ENCODE measurements around the gene MYO3B. TPM values are rescaled to one million over a fixed set of nuclear protein-coding genes. Genes with fewer than 3 reads are reported as not detected.

Gene MYO3B
- total RNA-seq, 1 donor, result under 0.01 TPM

DNA sequence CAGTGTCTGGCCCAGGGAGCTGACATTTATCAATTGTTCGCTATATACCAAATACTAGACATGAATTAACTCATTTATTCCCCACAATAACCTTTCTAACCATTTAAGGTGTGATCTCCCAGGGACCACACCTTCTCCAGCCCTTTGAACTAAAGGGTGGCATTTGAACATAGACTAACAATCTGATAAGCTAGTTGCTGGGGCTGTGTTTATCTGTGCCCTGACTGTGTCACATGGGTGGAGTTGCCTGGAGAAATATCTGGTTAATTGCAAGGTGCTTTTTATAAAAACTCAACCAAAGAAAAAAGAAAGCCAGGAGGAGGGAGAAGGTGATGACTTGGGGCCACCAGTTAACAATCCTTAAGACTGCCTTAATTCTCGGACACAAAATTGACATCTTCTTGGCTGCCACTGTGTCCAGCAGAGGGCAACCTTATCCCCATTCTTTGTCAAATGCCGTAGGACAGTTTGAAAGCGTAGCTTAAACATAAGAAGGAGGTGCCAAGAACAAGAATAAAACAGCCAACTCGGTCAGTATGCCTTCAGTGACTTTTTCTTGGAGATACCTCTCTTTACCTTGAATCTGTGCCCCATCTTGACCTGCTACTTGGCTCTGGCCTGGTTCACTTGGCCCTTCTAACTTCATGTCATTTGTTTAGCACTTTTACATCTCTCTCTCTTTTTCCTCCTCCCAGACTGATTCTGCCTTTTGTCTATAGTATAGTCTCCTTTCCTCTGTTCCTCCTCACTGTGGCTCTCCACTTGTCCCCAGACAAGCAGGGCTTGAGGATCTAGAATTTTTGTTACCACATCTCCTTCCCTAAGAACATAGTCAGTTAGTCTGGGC lies 183.4 kb downstream of the MYO3B start:
- peak in 2 of 3 donors; percentile 68 to 88 for DNase-seq (ENCODE audit: low read depth in 2 of 3, low spot score in 2 of 3)

DNA sequence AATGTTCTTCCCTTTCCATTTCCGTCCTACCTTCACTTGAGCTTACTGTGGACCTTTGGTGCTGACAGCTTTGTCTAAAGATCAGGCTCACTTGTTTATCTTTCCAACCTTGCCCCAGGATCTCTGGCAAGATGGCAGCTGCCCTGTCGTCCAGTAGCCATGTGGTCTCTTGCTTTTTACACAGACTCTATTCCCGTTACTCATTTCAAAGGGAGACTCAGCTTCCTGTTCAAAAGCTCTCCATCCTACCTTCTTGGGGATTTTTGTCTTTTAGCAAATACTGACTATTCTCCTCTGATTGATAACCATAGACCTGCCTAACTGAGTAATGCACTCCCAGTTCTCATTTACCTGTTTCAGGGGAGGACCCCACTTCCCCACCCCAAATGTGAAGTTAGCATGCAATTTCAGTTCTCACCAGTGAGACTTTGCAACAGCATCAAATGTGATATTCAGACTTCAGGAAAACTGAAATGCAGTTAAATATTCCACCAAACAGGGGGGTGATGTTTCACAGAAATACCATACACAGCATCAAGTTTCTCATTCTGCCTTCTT lies 184.4 kb downstream of the MYO3B start:
- DNase-seq (ENCODE audit: low read depth in 2 of 3, low spot score in 2 of 3), result no peak

DNA sequence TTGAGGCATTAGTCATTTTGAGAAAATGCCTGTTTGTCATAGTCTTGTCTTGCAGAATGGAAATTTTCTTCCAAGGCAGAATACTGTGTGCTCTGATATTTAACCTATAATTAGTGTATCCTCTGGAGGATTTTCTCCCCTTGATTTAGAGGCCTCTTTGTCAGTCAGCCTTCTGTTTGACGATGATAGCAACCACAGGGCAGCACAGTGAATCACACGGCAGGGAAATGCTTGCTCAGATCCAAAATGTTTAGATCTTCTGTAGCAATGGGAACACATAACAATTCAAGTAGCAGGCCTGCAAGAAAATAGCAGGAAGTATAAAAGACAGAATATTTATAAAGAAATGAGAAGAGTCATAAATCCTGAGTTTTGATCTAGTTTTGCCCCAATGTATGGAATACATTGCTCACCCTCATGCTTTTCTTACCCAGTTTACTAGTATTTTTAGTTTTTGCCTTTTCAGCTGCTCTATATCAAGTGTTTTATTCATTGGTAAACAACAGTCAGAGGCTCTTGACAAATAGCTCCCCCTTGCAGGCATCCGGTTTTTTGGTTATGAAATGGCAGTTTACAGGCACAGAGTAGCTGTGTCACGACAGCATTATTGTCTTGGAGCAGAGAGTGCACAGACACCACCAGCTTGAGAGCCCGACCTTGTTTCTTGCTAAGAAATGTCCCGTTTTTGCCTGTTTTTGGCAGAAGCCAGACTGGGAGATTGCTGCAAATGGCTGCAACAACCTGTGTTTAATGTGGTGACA lies 185.1 kb downstream of the MYO3B start:
- DNase-seq (ENCODE audit: low read depth in 2 of 3, low spot score in 2 of 3), result peak in 2 of 3 donors; percentile 78 to 83

DNA sequence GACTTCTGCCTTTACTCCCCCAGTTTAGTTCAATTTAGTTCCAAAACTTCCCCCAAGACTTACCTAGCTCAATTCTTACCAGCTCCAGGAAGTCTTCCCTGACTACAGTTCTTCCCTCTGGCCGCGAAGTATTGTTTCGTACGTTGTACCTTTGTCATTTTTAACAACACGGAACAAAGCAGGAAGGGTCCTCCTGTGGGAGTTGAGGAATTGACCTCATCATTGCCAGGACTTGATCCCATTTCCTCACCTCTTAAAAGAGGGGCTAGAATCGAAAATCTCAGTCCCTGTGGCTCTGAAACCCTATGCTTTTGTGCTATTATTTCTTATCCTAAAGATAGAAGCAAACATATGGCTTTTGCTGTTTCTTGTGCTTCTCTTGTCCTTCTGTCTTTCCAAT lies 187.1 kb downstream of the MYO3B start:
- DNase-seq (ENCODE audit: low read depth in 2 of 3, low spot score in 2 of 3), result no peak

DNA sequence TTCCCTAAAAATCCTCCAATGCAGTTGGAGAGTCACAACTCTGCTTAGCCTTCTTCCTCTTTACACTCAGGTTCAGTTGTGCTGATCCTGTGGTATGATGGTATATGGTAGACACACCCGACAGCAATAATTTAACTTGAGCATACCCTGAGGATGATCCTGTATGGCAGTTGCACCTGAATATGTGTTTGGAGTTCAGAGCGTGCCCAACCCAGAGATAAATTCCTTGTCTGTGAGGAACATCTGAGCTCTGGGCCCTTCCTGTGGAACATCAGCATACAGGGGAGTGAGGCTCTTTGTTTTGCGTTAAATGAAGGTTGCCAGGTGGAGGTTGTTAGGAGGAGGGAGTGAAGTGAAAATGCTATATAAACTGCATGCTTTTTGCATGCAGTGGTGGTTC lies 187.7 kb downstream of the MYO3B start:
- no peak for DNase-seq (ENCODE audit: low read depth in 2 of 3, low spot score in 2 of 3)

DNA sequence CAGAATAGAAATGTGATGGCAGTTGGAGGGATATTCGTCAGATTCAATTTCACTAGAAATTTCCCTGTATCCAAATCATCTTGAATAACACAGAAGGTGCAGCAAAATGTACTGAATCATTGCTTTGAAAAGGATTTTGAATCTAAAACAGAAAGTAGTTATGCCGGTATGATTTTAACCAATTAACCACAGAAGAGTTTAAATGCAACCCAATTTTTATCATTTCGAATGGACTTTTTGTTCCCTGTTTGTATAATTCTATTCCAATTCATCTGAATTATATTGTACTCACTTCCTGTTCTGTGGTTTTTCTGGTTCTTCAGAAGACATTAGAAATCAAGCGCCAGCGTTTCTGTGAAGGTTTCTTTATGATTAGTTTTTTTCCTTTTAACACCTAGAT lies 190.4 kb downstream of the MYO3B start:
- no peak for DNase-seq (ENCODE audit: low read depth in 2 of 3, low spot score in 2 of 3)

DNA sequence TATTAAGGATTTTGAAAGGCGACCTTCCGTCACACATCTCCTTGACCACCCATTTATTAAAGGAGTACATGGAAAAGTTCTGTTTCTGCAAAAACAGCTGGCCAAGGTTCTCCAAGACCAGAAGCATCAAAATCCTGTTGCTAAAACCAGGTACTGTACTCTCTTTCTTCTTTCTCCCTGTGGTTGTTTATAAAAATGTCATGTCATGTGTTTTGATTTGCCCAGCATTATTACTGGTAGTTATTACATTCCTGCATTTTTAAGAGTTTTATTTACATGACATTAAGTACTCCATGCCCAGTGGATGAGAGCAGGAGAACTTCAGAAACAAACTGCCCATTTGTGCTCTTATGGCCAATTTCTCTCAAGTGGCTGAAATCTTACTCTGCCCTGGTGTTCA lies 191.3 kb downstream of the MYO3B start:
- DNase-seq (ENCODE audit: low read depth in 2 of 3, low spot score in 2 of 3), result no peak

DNA sequence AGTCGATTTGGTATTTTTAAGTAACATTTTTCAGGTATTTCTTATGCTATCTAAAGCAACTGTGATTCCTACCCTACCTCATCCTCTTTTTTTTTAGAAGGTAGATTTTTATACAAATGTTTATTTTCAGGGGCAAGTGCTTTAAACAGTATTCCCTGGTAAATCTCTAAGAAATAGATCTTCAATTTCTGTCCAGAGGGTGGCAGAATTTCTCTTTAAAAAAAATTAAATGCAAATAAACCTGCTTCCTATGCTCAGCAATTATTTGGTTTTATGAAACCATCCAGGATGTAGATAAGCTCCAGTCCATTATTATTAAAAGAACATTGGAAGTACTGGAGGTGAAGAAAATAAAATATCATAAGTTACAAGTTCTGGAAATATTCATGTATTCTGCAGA lies 191.9 kb downstream of the MYO3B start:
- peak in 1 of 3 donors; percentile 66 for DNase-seq (ENCODE audit: low read depth in 2 of 3, low spot score in 2 of 3)

DNA sequence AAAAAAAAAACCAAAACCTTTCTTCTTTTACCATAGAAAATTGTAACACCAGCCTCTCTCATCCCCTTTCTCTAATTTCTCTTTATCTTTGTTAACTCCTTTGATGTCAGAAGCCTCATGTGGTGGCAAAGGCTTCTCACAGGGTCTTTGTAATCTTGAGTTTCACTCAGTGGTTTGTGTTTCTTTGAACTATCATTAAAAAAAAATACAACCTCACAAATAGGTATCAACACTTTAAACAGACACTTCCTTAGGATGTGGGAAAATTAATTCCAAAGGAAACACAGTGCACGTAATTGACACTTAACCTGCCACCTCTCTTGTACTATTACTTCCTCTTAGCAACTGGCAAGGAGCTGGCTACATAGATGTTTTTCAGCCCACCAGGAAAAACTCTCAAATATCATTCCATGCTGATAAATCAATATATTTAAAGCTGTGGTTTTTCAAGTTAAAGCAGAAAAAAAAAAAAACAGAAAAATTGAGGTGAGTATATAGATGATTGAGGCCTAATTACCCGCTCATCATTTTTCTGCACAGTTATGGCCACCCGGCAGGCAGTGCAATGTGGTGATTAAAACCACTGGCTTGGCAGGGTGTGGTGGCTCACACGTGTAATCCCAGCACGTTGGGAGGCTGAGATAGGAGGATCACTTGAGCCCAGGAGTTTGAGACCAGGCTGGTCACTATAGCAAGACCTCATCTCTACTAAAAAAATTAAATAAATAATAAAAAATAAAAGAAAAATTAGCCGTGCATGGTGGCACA lies 193.5 kb downstream of the MYO3B start:
- DNase-seq (ENCODE audit: low read depth in 2 of 3, low spot score in 2 of 3), result peak in 1 of 3 donors; percentile 24

DNA sequence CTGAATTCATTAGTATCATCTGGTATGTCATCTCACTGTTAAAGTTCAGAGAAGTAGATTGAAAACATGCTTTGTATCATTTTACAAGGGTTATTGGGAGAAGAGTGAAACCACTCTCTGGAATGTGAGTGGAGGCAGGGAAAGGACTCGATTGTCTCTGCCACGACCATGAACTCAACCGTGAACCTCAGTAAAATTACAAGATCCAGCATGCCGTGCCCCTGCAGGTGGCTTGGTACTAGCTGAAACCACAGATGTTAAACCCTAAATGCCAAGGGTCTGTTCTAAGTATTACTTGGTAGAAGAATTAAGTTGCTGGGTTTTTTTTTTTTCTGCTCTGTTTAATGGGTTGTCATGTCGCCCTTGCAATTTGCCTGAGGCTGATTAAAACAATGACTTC lies 197.2 kb downstream of the MYO3B start:
- no peak for DNase-seq (ENCODE audit: low read depth in 2 of 3, low spot score in 2 of 3)

DNA sequence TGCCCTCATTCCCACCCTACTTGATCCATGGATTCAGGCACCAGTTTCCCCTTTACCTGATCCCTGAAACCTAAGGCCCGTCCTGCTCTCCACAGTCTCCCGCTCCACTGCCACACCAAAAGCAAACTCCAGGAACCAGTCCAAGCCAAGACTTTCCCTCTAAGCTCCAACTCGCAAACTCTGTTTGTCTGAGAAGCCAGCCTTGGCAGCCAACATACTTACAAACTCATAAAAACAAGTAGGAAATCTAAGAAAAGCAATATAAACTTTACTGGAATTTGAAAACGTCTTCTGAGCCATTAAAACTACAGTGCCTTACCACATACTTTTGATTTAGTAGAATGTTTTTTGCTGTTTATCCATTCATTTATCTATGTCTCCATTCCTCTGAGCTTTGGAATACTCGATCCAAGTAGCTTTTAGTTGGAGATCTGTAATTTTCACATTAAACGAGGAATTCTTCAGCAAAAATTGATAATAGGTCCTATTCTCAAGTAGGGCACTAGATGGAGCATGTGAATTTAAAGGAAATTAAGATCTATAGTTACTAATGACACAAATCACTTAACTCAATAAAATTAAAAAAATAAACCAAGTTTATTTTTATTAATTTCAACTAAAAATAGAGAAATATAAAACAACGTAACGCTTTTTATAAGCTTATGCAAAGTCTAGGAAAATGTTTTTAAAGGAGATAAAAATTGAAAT lies 199.7 kb downstream of the MYO3B start:
- no peak for DNase-seq (ENCODE audit: low read depth in 2 of 3, low spot score in 2 of 3)

DNA sequence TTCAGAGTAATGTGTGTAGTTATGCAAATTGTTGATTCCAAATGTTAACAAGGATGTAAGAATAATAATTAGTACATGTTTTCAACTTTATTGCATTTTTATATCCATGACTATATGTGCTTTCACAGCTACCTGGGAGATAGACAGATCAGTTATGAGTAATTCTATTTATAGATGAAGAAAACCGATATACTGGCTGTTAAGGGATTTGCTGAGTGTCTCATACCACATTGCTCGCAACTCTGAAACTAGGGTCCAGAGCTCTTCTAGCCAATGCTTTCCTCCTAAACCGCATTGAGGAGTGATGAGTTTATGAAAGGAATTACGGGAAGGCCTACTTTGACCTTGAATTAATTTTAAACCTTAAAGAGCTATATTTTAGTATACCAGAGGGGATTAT lies 202.3 kb downstream of the MYO3B start:
- no peak for DNase-seq (ENCODE audit: low read depth in 2 of 3, low spot score in 2 of 3)

DNA sequence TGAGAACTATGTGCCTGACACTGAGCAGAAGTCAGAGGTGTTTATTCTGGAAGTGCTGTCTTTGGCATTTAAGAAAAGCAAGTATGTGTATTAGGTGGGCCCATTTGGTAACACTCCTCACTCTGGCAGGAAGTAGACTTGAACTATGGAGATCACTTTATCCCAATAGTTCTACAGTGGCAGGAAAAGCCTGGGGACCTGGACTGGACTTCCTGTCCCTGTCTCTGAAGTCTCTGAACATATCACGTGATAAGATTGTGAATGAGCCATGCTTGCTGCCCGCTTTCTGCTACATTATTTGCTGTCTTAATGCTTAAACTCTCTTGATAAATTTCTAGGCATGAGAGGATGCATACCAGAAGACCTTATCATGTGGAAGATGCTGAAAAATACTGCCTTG lies 203.7 kb downstream of the MYO3B start:
- no peak for DNase-seq (ENCODE audit: low read depth in 2 of 3, low spot score in 2 of 3)

DNA sequence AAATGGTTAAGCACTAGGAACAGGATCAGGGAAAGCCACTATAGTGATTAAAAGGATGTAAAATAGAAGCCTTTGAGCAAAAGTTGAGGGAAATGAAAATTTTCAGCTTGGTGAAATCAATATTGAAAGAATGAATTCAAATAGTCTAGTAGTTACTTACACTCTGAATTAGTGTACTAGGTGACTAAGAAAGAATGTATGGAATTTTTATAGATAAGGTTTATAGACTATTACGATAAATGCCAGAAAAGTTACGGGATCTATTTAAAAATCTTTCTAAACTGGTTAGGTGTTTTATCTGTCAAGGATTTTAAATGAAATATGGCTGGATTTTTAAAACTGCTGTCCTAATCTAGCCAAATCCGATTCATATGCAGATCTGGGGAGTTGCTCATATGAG lies 208.6 kb downstream of the MYO3B start:
- no peak for DNase-seq (ENCODE audit: low read depth in 2 of 3, low spot score in 2 of 3)

DNA sequence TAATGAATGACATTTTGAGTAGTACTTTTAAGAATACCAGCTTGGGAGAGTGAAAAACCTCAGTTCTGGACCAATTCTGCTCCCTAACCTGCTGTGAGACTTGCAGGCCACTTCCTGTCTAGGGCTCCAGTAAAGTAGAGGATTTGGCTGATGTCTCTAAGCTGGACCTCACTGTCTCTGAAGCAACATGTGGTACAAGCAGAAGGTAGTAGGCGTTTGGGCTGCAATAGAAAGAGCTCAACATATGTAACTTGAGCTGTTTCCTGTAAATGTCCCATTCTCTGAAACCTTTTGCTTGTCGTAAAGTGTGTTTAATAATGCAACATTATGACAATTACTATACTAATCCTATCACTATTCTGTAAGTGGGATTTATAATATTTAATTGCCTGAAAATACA lies 213.1 kb downstream of the MYO3B start:
- DNase-seq (ENCODE audit: low read depth in 2 of 3, low spot score in 2 of 3), result no peak

DNA sequence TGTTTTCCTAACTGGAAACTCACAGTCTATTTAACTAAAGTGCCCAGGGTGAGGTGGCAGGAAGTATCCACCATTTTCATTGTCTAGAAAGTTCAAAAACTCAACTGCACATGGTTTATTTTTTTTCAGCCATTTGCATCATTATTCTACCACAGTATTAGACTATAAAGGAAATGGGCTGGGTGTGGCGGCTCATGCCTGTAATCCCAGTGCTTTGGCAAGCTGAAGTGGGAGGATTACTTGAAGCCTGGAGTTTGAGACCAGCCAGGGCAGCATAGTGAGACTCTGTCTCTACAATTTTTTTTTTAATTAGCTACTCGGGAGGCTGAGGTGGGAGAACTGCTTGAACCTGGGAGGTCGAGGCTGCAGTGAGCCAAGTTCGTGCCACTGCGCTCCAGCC lies 213.8 kb downstream of the MYO3B start:
- no peak for DNase-seq (ENCODE audit: low read depth in 2 of 3, low spot score in 2 of 3)

DNA sequence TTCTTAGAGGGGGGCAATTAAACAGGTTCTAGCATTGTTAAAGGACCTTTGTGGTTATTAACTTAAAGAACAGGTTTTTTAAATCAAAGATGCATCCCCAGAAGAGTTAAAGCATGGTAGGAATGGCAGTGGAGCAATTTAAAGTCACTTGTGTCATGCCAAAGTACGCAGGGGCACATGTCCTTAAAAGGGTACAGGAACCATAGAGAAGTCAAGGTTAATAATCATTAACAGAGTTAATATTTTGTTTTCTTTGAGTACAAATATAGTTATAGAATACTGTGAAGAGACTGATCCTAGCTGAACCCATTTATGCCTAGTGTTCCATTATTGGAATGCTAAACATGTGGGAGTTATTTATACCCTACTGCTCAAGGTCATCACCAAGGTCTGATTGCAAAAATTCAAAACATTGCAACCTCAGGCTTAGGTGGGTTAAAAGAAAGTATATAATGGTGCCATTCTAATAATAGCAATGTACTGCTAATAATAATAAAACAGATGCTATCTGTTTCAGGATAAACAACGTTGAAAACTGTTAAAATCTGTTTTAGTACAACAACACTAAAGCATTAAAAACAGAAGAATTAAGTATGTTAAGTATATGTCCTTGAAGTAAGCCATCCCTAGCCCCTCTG lies 216.0 kb downstream of the MYO3B start:
- no peak for DNase-seq (ENCODE audit: low read depth in 2 of 3, low spot score in 2 of 3)

DNA sequence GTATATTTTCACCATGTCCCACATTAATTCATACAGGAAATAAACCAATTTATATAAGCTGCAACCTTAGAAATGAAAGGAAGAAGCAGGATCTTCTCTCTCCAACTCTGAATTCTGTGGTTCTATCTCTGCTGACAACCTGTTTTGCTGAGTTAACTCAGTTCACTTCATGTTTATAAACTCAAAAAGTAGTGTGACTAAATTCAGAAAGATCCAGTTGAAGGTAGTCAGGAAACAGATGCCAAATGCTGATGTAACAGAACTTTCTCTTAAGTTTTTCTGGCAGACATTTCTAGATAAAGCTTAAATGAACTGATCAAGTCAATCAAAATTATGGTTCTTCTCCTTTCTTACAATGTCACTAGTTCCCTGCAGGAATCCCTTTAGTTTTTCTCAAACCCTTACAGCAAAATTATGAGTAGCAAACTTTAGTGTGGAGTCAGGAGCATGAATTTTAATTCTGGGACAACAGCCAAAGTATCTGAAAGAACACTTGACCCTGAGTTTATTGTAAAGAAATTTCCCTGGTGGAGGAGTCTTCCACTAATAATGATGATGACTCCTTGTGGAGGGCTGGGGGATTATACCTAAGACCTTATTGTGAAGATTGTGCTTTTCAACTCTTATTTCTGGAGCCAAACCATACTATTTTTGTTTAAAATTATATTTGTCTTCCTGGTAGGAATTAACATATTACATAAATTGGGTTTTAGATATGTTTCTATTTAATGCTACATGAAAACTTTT lies 216.9 kb downstream of the MYO3B start:
- DNase-seq (ENCODE audit: low read depth in 2 of 3, low spot score in 2 of 3), result peak in 2 of 3 donors; percentile 41 to 77

DNA sequence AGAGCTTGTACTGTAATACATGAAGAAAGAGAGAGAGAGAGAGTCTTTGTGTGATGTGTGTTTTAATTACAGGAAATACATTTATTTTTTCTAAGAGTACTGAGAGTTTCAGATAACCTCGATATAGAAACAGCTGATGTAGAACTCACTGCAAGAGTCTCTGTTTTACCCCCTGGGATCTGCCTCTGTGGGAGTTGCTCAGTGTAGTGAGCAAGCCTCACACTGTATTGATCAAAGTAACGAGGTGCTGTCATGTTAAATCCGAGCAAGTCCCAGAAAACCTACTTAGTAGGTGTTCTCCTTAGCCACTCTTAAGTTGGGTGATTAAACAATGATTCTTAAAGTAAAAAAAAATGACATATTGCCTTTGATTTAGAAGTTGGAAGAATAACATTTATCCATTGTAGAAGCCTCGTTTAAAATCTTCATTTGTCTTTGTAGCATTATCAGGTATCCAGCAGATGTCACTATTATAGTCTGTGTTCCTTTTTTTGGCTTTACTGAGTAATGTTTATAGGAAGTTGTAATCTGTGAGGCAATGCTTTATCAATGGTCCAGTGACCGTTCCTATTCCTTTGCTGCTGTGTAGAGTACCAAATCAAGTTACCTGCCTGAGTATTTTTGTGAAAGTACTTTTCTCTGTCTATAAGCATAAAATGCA lies 219.0 kb downstream of the MYO3B start:
- peak in 2 of 3 donors; percentile 8 to 45 for DNase-seq (ENCODE audit: low read depth in 2 of 3, low spot score in 2 of 3)
